Adrenal gland (tissue), 5 donors: ENCODE results near the gene AKT1S1.

ENCODE experiments used
- CTCF ChIP-seq, 6 experiments: fragments of 450-650 bp in 4 of 6; fragments of 200-600 bp in 2 of 6; sonication (generic) in 1 of 6; IDR thresholded peaks; 1 replicate in 5 of 6; 2 replicates in 1 of 6; pipeline versions ENCODE4 v1.5.1 to v1.8.0; 2016 to 2021; ENCODE audit warnings: antibody characterized with exemption in 6 of 6, mild to moderate bottlenecking in 2 of 6, moderate library complexity in 1 of 6
- POLR2A ChIP-seq, 2 donors: fragments of 450-650 bp; IDR thresholded peaks; one replicate each; pipeline ENCODE4 v1.6.1; 2017; ENCODE audit warnings: antibody characterized with exemption in 2 of 2, mild to moderate bottlenecking in 2 of 2, moderate library complexity in 1 of 2
- donor health status: DM: no; HTN: no; CAD: no.

DNA sequence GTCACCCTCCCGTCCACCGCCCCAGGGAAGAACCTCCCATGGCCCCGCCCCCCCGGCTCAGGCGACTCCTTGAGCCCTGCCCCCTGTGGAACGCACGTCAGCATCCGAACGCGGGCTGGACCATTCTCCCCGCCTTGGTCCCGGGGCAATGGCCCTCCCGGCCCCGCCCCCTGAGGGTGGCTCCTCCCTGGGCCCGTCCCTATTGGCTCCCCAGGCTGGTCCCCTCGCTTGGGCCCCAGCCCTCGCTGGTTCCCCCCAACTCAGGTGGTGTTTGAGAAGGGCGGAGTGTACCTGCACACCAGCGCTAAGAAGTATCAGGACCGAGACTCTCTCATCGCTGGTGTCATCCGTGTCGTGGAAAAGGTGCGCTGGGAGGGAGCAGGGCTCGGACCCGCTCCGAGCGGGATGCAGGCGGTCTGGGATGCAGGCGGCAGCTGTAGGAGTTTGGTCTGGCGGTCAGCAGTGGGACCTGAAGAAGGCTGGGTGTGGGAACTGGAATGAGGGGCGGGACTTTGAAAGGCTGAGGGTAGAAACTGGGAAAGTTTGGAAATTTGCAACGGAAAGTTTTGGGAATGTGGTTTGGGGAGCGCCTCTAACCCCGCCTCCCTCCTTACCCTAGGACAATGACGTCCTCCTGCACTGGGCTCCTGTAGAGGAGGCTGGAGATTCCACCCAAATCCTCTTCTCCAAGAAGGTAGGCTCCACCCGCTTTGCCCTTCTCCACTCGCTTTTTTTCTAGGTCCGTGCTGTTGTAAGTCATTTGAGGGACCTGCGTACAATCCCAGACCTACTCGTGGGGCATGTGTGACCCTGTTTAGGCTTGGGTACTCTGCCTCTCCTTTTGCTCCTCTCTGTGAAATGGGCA lies 956 bp upstream of the AKT1S1 start:
- TF ChIP-seq CTCF (IDR thresholded peaks at IDR 0.05) (no peak), POLR2A (IDR thresholded peaks at IDR 0.05) (no peak)
